H9 (cell line): Measurements from ENCODE around the gene CAMTA1. TPM values are rescaled to one million over a fixed set of nuclear protein-coding genes. Genes with fewer than 3 reads are reported as not detected.

Experiments
- DNase-seq: peaks from one replicate; pipeline ENCODE4 v3.0.0-alpha.2; 2017
- H2AFZ ChIP-seq: one replicate; pipeline ENCODE4 v1.6.1; 2013; ENCODE audit warnings: mild to moderate bottlenecking, low read length, control low read depth, moderate library complexity
- H2AK5ac ChIP-seq: 2 replicates; pipeline ENCODE4 v1.6.1; 2013; ENCODE audit warnings: low read length, control low read depth, mixed read lengths; ENCODE audit not compliant: insufficient read length
- H2BK120ac ChIP-seq: one replicate; pipeline ENCODE4 v1.6.1; 2013; ENCODE audit warnings: low read depth, mild to moderate bottlenecking, low read length, control low read depth, inconsistent platforms; ENCODE audit not compliant: poor library complexity, severe bottlenecking
- H2BK12ac ChIP-seq: 2 replicates; pipeline ENCODE4 v1.6.1; 2013; ENCODE audit warnings: low read length, control low read depth, mixed read lengths, low read depth; ENCODE audit not compliant: insufficient read length
- H2BK15ac ChIP-seq: 2 replicates; pipeline ENCODE4 v1.6.1; 2013; ENCODE audit warnings: low read depth, low read length, control low read depth
- H2BK20ac ChIP-seq: one replicate; pipeline ENCODE4 v1.6.1; 2013; ENCODE audit warnings: low read depth, mild to moderate bottlenecking, low read length, control low read depth, inconsistent platforms; ENCODE audit not compliant: poor library complexity, severe bottlenecking
- H2BK5ac ChIP-seq: 2 replicates; pipeline ENCODE4 v1.6.1; 2013; ENCODE audit warnings: low read length, control low read depth, mixed read lengths; ENCODE audit not compliant: insufficient read length
- H3K14ac ChIP-seq: 2 replicates; pipeline ENCODE4 v1.6.1; 2013; ENCODE audit warnings: low read length, control low read depth; ENCODE audit not compliant: insufficient read depth
- H3K18ac ChIP-seq: 2 replicates; pipeline ENCODE4 v1.6.1; 2013; ENCODE audit warnings: low read depth, mild to moderate bottlenecking, mixed read lengths, low read length, control low read depth; ENCODE audit not compliant: insufficient read length
- H3K23ac ChIP-seq: 2 replicates; pipeline ENCODE4 v1.6.1; 2013; ENCODE audit warnings: low read length, control low read depth, mixed read lengths, low read depth; ENCODE audit not compliant: insufficient read length
- H3K23me2 ChIP-seq: 2 replicates; pipeline ENCODE4 v1.6.1; 2013; ENCODE audit warnings: low read depth, mild to moderate bottlenecking, mixed read lengths, low read length, control low read depth; ENCODE audit not compliant: insufficient read length, poor library complexity, severe bottlenecking
- H3K27ac ChIP-seq: 2 replicates; pipeline ENCODE4 v1.5.1; 2013; ENCODE audit warnings: low read length, control low read depth, mixed read lengths, low read depth; ENCODE audit not compliant: insufficient read length
- H3K27me3 ChIP-seq: 2 replicates; pipeline ENCODE4 v1.6.1; 2013; ENCODE audit warnings: low read length, control low read depth, inconsistent platforms; ENCODE audit not compliant: insufficient read depth
- H3K4ac ChIP-seq: 2 replicates; pipeline ENCODE4 v1.6.1; 2013; ENCODE audit warnings: low read depth, mild to moderate bottlenecking, control low read depth, inconsistent platforms, low read length, moderate library complexity
- H3K4me1 ChIP-seq: 2 replicates; pipeline ENCODE4 v1.6.1; 2013; ENCODE audit warnings: low read length, control low read depth, inconsistent platforms; ENCODE audit not compliant: insufficient read depth
- H3K4me2 ChIP-seq: 2 replicates; pipeline ENCODE4 v1.6.1; 2013; ENCODE audit warnings: low read length, control low read depth, mixed read lengths; ENCODE audit not compliant: insufficient read length, insufficient read depth
- H3K56ac ChIP-seq: 2 replicates; pipeline ENCODE4 v1.6.1; 2013; ENCODE audit warnings: low read depth, mild to moderate bottlenecking, mixed read lengths, low read length, control low read depth; ENCODE audit not compliant: insufficient read length
- H3K79me1 ChIP-seq: 2 replicates; pipeline ENCODE4 v1.6.1; 2013; ENCODE audit warnings: low read depth, mild to moderate bottlenecking, moderate library complexity, low read length, control low read depth, inconsistent platforms; ENCODE audit not compliant: insufficient read depth, poor library complexity, severe bottlenecking
- H3K79me2 ChIP-seq: 2 replicates; pipeline ENCODE4 v1.6.1; 2013; ENCODE audit warnings: low read length, control low read depth, inconsistent platforms; ENCODE audit not compliant: insufficient read depth
- H3K9ac ChIP-seq: 2 replicates; pipeline ENCODE4 v1.6.1; 2013; ENCODE audit warnings: low read length, control low read depth, mixed read lengths; ENCODE audit not compliant: insufficient read length; ENCODE audit errors: extremely low read depth
- H3K9me3 ChIP-seq: one replicate; pipeline ENCODE4 v1.6.1; 2013; ENCODE audit warnings: low read depth, low read length, inconsistent platforms; ENCODE audit not compliant: control insufficient read depth
- H3T11ph ChIP-seq: one replicate; pipeline ENCODE4 v1.6.1; 2013; ENCODE audit warnings: mild to moderate bottlenecking, low read length, control low read depth, inconsistent platforms
- H4K20me1 ChIP-seq: one replicate; pipeline ENCODE4 v1.6.1; 2013; ENCODE audit not compliant: control insufficient read depth, insufficient read length, insufficient read depth
- H4K5ac ChIP-seq: 2 replicates; pipeline ENCODE4 v1.6.1; 2013; ENCODE audit warnings: low read depth, mild to moderate bottlenecking, mixed read lengths, low read length, control low read depth; ENCODE audit not compliant: insufficient read length
- H4K8ac ChIP-seq: replicated peaks from 2 replicates; pipeline ENCODE4 v1.6.1; 2013; ENCODE audit warnings: low read length, control low read depth, mixed read lengths, low read depth; ENCODE audit not compliant: insufficient read length
- H4K91ac ChIP-seq: 2 replicates; pipeline ENCODE4 v1.6.1; 2013; ENCODE audit warnings: low read depth, mild to moderate bottlenecking, moderate library complexity, mixed read lengths, low read length, control low read depth; ENCODE audit not compliant: insufficient read length
- H3K27ac Mint-ChIP-seq, 3 experiments: 2 replicates in 2 of 3; 3 replicates in 1 of 3; pipeline ENCODE4 v1.8.0; 2020 to 2021; ENCODE audit warnings: mixed read lengths in 3 of 3, mild to moderate bottlenecking in 1 of 3, moderate library complexity in 1 of 3
- H3K27me3 Mint-ChIP-seq: 2 replicates; pipeline ENCODE4 v1.8.0; 2021; ENCODE audit warnings: low read depth, mild to moderate bottlenecking, moderate library complexity, mixed read lengths
- H3K36me3 Mint-ChIP-seq, 3 experiments: 2 replicates in 2 of 3; 3 replicates in 1 of 3; pipeline ENCODE4 v1.8.0; 2020 to 2021; ENCODE audit warnings: low read depth in 3 of 3, mixed read lengths in 3 of 3; ENCODE audit not compliant: insufficient read depth in 1 of 3
- H3K4me1 Mint-ChIP-seq, 2 experiments: 2 replicates each; pipeline ENCODE4 v1.8.0; 2020; ENCODE audit warnings: mixed read lengths in 2 of 2
- H3K4me3 Mint-ChIP-seq, 2 experiments: 2 replicates in 1 of 2; 3 replicates in 1 of 2; pipeline ENCODE4 v1.8.0; 2020 to 2021; ENCODE audit warnings: mild to moderate bottlenecking in 2 of 2, mixed read lengths in 2 of 2, moderate library complexity in 1 of 2
- H3K9me3 Mint-ChIP-seq, 2 experiments: 2 replicates in 1 of 2; 3 replicates in 1 of 2; pipeline ENCODE4 v1.8.0; 2020; ENCODE audit warnings: mild to moderate bottlenecking in 2 of 2, mixed read lengths in 2 of 2, moderate library complexity in 1 of 2
- WGBS: extraction: QIAGEN DNeasy Blood & Tissue Kit; methylation state at CpG from one replicate; pipeline ENCODE4 v1.1.7; 2013; ENCODE audit warnings: missing lambda C conversion rate, low lambda C conversion rate, mixed read lengths; ENCODE audit not compliant: insufficient read length; ENCODE audit errors: extremely low coverage; 5-methylcytosine and 5-hydroxymethylcytosine counted together
- total RNA-seq: library from RNA; stranded (reverse); gene quantifications from 2 replicates; pipeline ENCODE4 v1.2.1, GENCODE V29; 2021
- TF ChIP-seq, protein P1 (sequence below): fragments of 200-600 bp; sonication (generic); conservative IDR thresholded peaks from 3 replicates; pipeline ENCODE4 v1.8.0; 2021; ENCODE audit warnings: antibody characterized with exemption, mild to moderate bottlenecking

The CAMTA1 gene
- total RNA-seq, 1 experiment from 2014 or later: 115 TPM

DNA sequence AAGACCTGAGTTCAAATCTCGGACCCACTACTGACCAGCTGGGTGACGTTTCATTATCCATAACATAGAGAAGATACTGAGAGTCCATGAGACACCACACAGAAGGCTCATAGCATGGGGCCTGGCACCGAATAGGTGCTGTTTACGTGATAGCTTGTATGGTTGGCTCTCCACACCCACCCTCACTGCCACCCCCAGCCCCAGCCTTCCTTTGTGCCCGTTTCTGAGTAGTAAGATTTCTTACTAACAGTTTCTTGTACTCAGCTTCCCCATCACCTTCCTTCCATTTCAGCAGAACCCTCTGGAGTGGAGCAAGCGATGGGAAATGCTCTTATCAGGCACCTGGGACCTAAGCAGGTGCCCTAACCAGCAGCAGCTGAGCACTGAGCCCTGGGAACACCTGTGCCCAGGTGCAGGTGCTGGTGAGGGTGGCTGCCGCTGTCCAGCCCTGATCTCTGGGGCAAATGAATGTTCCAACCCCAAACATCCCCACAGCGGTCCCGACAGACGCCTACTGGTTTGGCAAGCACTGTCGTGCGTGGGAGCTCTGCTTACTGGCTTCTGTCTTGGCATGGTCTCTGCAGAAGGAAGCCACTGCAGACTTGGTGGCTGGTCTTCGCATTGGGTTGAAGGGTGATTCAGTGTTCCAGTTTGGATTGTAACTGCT, 225.4 kb downstream of the CAMTA1 start:
- Mint-ChIP-seq H3K9me3 (no peaks in the 10 kb centered on the region), H3K27ac (no peak overlapping the region), H3K4me1 (no peaks in the 10 kb centered on the region), H3K27me3 (peaks cover 4% of the 10 kb centered on the region; the same call in 1 of the 2 replicates), H3K4me3 (no peak overlapping the region), H3K36me3 (no peaks in the 10 kb centered on the region)
- no peak overlapping the region for H3K4ac ChIP-seq
- H4K5ac ChIP-seq: no peak overlapping the region
- no peak overlapping the region for H4K8ac ChIP-seq
- H3K56ac ChIP-seq: no peak overlapping the region
- H3K4me1 ChIP-seq: no peaks in the 10 kb centered on the region
- no peaks in the 10 kb centered on the region for H3K23me2 ChIP-seq
- H3K9ac ChIP-seq: no peak overlapping the region
- H3K9me3 ChIP-seq: no peaks in the 10 kb centered on the region
- no peak overlapping the region for H4K91ac ChIP-seq
- WGBS: no CpG with 5 or more reads among the region's 13 CpGs
- no peak overlapping the region for H3K27ac ChIP-seq
- DNase-seq: no peak
- no peaks in the 10 kb centered on the region for H4K20me1 ChIP-seq
- no peaks in the 10 kb centered on the region for H3K79me1 ChIP-seq
- H2BK15ac ChIP-seq: no peak overlapping the region
- no peak overlapping the region for H3K14ac ChIP-seq
- H3T11ph ChIP-seq: no peak overlapping the region
- H2AK5ac ChIP-seq: no peak overlapping the region
- TF ChIP-seq, protein P1, sequence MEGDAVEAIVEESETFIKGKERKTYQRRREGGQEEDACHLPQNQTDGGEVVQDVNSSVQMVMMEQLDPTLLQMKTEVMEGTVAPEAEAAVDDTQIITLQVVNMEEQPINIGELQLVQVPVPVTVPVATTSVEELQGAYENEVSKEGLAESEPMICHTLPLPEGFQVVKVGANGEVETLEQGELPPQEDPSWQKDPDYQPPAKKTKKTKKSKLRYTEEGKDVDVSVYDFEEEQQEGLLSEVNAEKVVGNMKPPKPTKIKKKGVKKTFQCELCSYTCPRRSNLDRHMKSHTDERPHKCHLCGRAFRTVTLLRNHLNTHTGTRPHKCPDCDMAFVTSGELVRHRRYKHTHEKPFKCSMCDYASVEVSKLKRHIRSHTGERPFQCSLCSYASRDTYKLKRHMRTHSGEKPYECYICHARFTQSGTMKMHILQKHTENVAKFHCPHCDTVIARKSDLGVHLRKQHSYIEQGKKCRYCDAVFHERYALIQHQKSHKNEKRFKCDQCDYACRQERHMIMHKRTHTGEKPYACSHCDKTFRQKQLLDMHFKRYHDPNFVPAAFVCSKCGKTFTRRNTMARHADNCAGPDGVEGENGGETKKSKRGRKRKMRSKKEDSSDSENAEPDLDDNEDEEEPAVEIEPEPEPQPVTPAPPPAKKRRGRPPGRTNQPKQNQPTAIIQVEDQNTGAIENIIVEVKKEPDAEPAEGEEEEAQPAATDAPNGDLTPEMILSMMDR: no peak
- no peak overlapping the region for H2BK20ac ChIP-seq
- H3K27me3 ChIP-seq: no peaks in the 10 kb centered on the region
- H3K23ac ChIP-seq: no peak overlapping the region
- H2BK120ac ChIP-seq: no peak overlapping the region
- no peak overlapping the region for H2BK12ac ChIP-seq
- no peaks in the 10 kb centered on the region for H3K79me2 ChIP-seq
- no peak overlapping the region for H2AFZ ChIP-seq
- no peak overlapping the region for H3K4me2 ChIP-seq
- no peak overlapping the region for H2BK5ac ChIP-seq
- H3K18ac ChIP-seq: no peak overlapping the region
